HG02870 (cell line): ENCODE data around the gene GPC1.

Experiments
- ATAC-seq: cut with Tn5 transposase; IDR thresholded peaks from one replicate; pipeline ENCODE4 v1.9.1; 2021; ENCODE audit warnings: mild to moderate bottlenecking, moderate library complexity; ENCODE audit not compliant: unreplicated experiment

GPC1 gene

GRCh38 chr2:240411261-240412160 is 24.0 kb upstream of the GPC1 start:
- no peak for ATAC-seq

- ATAC-seq: no peak
Measured at GRCh38 chr2:240412211-240412861, 23.1 kb upstream of the GPC1 start.

DNA sequence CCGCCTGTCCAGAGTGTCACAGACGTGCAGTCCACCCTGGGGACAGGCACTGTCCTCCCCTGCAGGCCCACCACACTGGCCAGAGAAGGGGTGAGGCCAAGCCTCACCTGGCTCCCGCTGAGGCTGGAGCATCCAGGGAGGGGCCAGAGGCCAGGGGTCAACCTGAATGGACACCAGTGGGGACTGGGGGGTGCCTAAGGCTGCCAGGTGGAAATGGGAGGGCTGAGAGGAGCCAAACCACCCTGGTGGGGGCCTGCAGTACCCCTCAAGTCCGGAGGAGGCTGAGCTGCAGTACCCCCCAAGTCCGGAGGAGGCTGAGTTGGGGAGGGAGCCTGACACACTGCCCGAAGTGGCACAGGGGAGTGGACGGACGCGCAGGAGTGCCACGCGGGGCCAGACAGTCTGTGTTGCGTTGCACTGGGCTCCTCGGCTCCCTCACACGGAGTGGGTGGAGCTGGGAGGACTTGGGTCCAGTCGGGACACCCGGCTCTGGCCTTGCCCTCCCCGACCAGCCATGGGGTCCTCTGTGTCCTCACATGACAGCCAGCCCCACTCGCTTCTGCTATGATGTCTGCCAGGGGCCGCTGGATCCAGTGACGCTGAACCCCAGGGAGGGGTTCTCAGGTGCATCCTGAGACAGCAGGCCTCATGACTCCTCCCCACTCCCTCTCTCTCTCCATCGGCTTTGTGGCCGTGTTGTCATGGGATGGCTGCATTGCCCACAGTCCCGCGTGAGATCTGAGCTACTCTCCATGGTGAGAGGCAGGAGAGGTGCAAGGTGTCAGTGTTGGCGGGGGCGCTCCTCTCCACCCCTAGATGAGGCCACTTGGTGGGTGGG is 22.3 kb upstream of the GPC1 start:
- no peak for ATAC-seq

DNA sequence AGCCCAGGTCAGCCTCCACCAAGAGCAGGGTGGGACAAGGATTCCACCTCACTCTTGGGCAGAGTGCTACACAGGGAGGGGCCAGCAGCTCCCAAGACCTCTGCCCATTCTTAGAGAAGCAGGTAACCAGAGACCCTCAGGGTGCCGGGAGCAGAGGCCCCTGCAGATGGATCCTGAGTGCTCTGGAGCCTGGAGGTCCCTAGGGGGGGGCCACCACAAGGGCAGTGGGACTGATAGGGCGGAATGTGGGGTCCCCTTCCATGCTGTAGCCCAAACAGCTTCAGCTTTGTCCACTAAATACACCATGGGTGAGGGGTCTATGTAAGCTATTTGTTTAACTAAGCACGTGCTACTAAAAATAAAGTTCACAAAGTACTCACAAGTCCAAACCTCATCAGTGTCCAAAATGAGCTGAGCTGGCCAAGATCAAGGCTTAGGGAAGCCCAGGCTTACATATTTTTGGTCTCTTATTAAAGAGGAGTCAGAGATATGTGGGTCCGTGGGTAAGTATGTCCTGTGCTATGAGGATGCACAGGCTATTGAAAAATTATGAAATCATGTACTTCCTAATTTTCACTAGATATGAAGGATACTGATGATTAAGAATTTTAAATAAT is 21.5 kb upstream of the GPC1 start:
- no peak for ATAC-seq

DNA sequence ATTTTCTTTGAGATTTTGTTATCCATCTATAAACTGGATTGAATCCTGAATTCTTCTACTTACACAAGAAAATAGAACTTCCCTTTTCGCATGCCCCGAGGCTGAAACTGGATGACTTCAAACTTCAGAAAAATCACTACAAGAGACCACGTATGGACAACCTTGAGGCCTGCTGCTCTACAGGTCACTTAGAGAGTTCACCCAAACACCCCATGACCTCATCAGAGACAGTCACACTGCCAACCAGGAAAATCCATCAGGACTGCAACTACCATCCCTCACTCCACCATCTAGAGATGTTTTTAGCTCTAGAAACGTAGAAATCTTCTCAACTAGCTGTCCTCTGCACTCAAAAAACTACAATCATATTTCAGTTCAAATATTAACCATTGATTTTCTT is 18.6 kb upstream of the GPC1 start:
- no peak for ATAC-seq

- ATAC-seq: no peak
Measured at GRCh38 chr2:240418311-240418710, 17.2 kb upstream of the GPC1 start.

DNA sequence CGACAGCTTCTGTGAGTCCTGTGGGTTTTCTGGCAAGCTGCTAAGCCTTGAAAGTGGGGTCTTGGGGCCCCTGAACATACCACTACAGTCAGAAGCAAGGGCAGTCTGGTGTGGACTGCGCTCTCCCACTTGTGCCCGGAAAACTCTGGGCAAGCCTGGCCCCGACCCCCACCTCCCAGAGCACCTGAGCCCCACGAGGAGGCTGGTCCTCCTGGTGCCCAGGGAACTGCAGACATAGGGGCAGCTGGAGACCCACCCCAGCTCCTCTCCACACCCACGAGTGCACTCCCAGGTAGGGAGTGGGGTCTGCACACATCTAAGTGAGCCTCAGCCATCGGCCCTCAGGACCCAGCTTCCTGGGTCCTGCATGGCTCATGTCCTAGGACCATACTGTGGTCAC is 16.2 kb upstream of the GPC1 start:
- ATAC-seq: no peak

GRCh38 chr2:240419723-240420122 is 15.7 kb upstream of the GPC1 start:
- ATAC-seq: no peak

DNA sequence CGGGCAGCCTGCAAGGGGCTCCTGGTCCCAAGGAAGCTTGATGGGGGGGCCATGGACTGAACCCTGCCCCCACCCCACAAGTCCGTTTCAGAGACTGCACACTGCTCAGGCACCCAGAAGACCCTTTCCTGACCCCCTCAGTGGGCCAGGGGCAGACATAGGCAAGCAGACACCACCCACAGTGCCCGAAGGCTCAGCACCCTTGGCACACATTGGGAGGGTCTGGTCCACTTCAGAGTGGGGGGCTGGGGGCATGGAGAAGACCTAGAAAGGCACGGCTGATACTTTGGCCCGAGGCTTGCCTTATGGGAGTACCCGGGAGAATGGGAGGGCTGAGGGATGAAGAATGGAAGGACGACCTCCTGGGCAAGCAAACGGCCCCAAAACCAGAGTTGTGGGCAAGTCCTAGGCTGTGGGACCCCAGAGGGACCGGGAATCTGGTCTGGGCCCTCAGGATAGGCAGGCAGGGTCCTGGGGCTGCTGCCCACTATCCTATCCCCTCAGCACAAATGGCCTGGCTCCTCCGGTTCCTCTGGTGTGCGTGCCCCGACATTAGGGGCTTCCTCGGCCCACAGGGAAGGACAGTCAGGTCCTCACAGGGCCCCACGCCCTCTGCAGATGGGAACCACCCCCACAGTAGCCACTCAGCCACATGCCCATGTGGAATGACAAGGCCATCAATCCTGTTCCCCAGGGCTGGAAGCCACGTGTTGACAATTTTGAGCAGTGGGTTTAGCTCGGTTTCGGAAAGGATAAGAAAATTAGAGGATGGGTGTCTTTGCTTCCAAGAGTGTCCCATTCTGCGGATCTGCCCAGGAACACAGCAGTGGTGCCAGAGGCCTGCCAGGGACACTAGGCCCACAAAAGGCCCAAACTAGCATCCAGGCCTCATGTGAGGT is 15.0 kb upstream of the GPC1 start:
- ATAC-seq: no peak

DNA sequence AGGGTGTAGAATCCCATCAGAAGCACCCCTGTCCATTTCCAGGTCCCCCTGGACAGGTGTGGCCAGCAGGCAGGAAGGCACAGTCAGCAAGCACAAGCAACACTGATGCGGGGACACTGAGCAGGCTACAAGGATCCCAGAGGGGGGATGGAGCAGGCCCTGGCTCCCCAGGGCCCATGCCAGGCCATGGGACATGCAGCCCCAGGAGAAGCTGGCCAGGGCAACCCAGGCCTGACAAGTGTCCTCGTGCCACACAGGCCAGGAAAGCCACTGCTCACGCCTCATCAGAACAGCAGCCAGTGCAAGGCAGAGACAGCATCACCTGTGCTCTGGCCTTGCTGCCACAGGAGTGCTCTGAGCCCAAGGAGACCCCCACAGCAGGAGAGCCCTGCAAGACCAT is 14.1 kb upstream of the GPC1 start:
- no peak for ATAC-seq

DNA sequence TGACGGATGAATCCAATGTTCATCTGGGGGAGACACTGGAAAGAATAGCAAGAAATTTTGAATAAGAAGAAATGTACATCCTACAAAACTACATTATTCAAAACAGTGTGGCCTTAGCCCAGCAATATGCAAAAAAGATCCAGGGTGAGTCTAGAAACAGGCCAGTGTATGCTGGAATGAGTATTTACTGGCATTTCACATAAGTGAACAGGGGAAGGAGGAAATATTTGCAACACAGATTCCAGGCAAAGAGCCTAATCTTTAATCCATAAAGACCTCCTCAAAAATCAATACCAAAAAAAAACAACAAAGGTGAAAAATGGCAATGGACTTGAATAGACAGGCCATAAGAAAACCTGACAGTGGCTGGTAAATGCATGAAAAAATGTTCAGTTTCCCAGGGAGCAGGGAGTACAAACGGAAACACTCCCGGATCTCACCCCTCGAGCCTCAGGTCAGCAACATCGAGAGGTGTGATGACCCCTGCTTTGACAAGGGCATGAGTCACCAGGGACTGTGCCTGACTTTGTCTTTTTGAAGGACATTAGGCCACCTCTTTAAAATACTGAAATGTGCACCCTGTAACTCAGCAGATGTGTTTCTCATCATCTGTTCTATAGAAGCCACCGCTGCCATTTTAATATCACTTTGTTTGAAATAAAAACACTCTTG is 12.7 kb upstream of the GPC1 start:
- ATAC-seq: no peak

DNA sequence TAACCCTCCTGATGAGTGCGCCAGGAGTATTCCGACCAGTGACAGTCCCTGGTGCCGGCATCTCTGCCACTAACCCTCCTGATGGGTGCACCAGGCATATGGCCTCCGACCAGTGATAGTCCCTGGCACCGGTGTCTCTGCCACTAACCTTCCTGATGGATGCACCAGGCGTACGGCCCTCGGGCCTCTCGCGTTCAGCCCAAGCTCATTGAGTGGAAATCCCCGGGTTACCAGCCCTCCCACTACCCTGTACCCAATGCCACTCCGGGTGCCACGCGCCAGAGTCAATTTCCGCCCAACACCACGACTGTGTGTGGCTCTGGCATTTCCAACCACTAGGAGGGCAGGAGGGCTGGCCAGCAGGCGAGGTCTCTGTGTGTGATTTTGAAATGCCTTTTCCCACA is 11.7 kb upstream of the GPC1 start:
- no peak for ATAC-seq

GRCh38 chr2:240424341-240425235 is 10.9 kb upstream of the GPC1 start:
- ATAC-seq: no peak

- no peak for ATAC-seq
Measured at GRCh38 chr2:240425236-240425615, 10.2 kb upstream of the GPC1 start.

GRCh38 chr2:240425697-240426096 is 9.8 kb upstream of the GPC1 start:
- ATAC-seq: no peak

DNA sequence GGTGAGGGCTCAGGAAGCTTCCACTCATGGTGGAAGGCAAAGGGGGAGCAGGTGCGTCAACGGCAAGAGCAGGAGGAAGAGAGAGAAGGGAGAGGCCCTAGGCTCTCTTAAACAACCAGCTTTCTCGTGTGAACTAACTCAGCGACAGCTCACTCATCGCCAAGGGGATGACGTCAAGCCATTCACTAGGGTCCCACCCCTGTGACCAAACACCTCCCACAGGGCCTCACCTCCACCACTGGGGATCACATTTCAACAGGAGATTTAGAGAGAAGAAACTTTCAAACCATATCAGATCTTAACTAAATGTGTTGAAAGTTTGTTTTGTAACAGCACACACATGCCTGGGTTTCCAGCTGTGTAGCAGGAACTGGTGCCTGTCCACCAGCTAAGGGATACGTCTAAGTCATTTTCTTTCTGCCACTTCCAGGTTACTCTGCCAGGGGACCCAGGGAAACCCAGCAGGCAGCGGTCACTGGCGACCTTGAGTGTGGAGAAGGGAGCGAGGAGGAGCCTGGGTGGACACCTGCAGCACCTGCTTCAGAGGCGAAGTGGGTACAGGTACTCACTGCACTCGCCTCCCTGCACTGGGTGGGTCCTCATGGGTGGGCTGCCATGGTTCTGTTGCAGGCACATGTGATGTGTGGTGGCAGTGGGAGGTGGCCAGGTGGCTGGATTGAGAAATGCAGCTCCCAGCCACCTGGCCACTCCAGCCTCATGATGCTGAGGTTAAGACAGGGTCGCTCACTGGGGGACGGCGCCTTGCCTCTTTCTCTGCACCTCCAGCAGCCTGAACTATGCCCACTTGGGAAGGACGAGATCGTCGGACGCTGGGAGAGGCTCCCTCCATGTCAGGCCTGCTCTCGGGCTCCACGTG is 8.4 kb upstream of the GPC1 start:
- no peak for ATAC-seq

GRCh38 chr2:240427729-240428128 is 7.7 kb upstream of the GPC1 start:
- ATAC-seq: no peak

DNA sequence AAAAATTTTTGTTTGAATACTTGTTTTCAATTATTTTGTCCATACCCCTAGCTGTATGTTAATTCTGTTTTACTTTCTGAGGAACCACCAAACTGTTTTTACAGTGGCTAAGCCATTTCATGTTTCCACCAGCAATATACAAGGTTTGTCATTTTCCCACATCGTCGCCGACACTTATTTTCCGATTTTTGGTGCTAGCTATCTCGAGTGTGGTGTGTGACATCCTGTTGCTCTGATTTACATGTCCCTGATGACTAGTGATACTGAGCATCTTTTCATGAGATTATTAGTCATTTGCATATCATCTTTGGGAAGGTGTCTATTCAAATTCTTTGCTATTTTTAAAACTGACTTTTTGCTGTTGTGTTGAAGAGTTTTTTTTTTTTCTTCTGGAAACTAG is 7.2 kb upstream of the GPC1 start:
- no peak for ATAC-seq
